ENCODE data around the gene SLC2A6.

DNA sequence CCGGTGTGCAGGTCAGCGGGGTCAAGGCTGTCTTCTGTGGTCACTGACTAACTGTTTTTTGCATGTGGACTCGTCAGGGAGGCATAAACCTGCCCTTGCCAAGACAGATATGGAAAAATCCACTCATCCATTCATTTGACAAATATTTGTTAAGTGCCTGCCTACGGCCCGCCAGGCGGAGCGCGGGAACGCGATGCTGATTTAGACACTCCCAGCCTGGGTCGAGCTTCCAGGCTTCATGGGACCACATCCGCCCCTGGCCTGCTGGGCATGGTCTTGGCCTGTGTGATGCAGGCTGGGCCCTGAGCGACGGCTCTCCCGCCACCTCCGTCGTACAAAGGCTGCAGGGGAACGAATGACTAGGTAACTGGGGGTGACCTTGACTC, 27.7 kb upstream of the SLC2A6 start:
- no peak for TF ChIP-seq POLR2AphosphoS5 (IDR thresholded peaks at IDR 0.05; ENCODE audit: low read depth, low read length)
- no peak for TF ChIP-seq POLR2A (IDR thresholded peaks at IDR 0.05; ENCODE audit: low read depth, low read length)
- TF ChIP-seq TAF1 (IDR thresholded peaks at IDR 0.05; ENCODE audit: low read depth, low read length): no peak

Measured in GM12891 (cell line).